NAMALWA (cell line): Measurements from ENCODE around the gene CADM1.

Experiments used
- DNase-seq: peaks from one replicate; pipeline ENCODE4 v3.0.0-alpha.2; 2015; ENCODE audit warnings: low spot score

The CADM1 gene

GRCh38 chr11:115515647-115516395, 11.6 kb upstream of the CADM1 start:
- no peak for DNase-seq

- no peak for DNase-seq
These were observed 2.9 kb upstream of the CADM1 start for GRCh38 chr11:115506954-115507675.

DNA sequence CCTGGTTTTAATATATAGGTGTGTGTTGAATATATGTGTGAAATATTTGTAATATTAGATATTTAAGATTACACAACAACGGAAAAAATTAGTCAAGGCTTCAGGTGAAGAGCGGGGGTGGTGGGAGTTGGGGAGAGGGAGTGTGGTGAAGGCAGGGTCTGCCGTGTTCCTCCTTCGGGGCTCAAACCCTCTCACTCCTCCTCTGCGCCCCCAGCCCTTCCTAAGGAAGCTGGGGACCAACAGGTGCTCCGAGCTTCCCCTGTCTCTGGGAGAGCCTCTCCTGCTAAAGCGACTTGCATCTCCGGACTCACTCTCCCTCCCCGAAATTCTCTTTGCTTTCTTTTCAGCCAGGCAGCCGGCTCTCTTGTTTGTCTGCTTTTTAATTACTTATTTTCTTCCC, 960 bp upstream of the CADM1 start:
- DNase-seq: no peak

DNA sequence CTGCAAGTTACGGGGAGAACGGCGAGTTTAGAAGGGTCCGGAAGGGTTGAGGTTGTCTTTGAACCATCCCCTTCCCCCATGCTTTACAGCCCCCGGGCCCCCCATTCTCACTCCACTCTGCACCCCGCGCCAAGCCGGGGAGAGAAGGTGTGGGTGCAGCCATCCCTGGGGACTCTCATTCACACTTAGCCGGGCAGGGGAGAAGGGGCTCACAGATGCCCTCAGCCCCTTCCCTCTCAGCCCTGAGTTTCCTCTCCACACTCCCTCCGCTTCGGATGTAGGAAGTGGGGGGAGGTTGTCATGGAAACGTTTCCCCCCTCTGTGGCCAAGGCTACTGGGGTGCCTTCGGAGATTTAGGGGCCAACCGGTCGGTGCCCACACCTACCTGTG, 334 bp downstream of the CADM1 start:
- DNase-seq: no peak

DNA sequence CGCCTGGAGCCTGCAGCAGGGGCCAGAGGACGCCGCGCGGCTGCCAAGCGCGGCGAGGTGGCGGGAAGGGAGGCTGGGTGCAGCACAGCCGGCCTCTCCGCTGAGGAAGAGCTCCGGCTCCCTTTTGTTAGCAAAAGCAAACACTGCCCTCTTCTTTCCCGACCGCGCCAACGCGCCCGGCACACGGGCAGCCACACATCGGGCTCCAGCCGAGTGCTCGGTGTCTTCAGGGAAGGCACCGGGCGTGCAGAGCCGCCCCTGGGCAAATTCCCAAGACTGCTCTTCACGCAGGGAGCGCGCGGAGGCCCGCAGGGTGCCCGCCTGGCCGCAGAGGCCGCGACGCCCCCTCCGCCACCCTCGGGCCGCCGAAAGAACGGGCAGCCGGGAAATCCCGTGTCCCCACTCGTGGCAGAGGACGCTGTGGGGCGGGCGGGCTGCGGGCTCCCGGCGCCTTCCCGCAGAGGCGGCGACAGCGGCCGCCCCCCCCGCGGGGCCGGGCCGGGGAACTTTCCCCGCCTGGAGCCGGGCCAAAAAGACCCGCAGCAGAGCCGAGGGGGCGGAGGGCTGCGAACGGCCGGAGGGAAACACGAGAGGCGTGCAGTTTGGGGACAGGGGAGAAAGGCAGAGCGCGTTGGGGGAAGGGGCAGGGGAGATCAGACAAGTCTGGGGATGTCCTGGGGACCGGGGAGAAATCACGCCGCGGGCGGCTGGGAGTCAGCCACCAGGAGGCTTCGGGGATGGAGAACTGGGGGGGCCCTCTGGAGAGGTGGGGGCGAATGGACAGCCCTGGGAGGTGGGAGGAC, 931 bp downstream of the CADM1 start:
- DNase-seq: peak; percentile 45

DNA sequence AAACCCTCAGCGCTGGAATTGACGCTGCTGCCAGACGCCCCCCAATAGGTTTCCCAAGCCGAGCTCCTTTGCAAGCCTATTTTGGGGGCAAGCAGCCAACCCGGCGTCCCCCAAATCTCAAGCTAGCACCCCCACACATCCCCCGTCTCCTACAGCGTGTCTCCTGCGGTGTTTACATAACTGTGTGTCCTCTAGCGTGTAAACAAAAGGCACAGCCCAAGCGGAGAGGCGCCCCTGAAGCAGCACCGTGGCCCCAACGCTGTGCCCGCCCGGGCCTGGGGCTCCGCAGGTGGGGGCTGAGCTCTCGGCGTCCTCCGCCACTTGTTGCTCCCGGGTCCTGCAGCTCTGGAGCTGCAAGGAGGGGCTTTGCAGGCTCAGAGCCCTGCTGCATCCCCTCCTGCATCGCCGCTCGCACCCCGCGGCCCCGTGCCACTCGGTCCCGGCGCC, 1.6 kb downstream of the CADM1 start:
- DNase-seq: no peak

DNA sequence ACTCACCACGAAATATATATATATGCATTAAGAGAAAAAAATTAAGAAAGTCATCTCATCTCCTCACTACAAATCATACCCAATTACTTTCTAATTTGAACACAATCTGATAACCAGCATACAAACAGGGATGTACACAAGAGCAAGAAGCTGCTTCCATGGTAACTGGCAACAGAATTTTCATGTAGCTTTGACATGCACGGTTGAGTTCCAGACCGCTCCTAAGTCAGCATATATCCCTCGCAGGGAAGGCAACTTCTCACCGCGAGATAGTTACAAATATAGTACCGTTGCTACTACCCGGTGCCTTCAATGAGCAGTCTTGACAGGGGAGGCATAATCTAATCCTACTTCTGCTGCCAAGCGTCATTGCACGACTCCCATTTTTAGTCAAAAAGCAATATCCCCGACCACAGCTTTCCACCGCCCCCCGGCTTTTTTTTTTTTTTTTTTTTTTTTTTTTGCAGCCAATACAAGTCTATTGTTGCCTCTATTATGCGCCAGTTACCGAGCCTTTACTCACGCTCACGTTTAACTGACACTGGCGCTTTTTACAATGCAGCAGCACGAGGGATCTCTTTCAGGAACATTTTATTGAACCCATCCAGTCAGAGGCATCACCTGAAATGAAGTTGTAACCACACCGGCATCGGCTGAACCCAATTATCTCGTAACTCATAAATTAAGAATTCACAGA, 2.2 kb downstream of the CADM1 start:
- peak; percentile 45 for DNase-seq

DNA sequence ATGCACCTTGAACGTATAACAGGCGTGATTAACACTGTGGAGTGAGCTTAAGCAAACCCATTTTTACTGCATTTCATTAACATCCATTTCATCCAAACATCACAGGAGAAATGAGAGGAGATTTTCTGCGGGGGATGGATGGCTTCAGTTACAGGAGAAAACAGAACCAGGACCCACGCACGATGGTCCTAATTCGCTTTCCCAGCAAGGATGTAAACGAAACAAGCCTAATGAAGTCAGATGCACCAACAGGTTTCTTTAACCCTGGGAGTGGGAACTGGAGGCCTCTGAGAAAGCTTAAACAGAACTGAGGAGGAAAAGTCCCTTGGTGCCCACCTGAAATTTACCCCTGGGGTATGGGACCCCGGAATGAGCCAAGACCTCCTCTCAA, 2.7 kb downstream of the CADM1 start:
- DNase-seq: no peak

GRCh38 chr11:115500547-115501501, 3.4 kb downstream of the CADM1 start:
- peak; percentile 13 for DNase-seq

DNA sequence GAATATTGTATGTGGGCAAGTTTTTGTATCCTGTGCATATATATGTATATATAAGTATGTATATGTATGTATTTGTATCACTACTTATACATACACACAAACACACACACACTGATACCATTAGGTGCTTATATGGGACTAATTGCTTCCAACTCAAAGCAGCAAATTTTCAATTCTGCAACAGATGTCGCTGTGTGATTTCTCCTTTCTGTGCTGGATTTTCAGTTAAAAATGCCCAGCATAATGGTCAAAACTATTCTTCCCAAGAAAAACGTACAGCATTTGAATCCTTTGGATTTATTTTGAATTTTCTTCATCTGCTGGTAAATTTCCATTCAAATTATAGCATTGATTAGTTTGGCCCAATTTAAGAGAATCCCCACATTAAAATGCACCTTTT, 4.3 kb downstream of the CADM1 start:
- DNase-seq: no peak

DNA sequence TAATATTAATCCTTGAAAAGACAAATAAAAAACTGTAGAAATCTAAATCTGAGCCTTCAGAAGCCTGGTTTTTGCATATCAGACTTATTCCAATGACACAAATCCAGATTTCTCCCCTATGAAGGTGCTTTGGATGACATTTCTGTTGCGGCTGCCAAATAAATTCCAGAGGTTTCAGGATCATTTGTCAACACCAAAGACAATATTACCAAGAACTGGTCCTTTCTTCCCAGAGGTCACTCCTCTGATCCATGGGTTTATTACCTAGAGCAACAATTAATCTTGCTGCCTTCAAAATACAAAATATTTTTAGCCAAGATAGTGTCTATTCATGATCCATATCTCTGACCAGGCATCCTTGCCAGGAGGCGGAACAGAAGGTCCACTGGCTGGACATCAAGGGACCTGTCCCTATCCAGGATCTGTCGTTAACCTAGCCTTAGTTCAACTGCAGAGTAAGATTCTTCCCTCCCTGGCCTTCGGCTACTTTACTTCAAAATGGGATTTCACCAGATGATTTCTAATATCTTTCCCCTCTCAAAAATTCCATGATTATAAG, 4.9 kb downstream of the CADM1 start:
- DNase-seq: no peak

DNA sequence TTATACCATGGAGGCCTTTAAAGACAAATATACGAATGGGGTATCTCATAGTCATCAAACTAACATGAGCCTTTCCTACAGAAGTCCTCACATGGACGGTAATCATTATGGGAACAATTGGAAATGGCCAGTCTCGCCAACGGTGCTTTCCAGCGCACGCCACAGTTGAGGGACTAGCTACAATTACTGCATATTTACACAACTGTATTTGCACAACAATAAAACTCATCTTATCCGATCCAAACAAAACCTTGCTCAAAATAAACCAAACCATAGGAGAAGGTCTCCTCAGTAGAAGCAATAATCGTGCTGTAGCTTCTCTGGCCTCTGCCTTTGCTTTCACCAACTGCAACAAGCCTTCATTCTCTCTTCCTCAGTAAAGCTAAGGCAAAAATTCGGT, 5.9 kb downstream of the CADM1 start:
- no peak for DNase-seq

- DNase-seq: peak; percentile 10
These were observed 6.9 kb downstream of the CADM1 start for GRCh38 chr11:115497303-115497702.

- no peak for DNase-seq
These were observed 7.3 kb downstream of the CADM1 start for GRCh38 chr11:115496892-115497291.

- no peak for DNase-seq
These were observed 10.3 kb downstream of the CADM1 start for GRCh38 chr11:115493905-115494304.

DNA sequence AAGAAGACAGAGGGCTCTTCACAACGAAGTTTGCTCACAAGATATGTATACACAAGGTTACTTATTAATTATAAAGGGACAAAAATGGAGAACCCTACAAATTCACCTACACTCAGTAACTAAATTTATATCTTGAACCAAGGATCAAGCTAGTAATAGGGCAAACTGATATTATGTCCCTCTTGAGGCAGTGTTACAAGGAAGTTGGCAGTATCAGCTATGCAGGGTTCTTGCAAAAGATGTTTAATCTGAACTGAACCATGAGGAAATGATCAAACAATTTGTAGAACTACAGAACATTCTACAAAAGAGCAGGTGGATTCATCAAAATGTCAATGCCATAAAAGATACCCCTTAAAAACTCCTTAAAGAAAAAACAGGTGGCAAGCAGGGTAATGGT, 10.7 kb downstream of the CADM1 start:
- DNase-seq: no peak

- DNase-seq: no peak
These were observed 14.7 kb downstream of the CADM1 start for GRCh38 chr11:115489466-115489865.

DNA sequence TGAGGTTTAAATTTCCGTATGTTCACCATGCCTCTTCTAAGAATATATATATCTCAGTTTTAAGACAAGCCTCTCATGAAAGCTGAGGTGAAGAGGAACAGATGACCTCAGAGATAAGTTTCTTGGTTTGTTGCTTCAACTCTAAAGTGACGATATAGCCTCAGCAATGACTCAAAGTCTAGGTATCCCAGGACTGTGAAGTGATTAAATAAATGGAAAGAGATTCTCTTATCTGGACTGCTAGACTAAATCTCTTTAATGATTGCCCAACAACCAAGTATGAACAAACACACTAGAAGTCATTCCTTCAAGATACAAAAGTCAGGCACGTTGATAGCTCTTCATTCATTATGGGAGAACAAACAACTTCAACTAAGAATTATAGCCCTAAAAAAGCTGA, 15.3 kb downstream of the CADM1 start:
- DNase-seq: no peak

DNA sequence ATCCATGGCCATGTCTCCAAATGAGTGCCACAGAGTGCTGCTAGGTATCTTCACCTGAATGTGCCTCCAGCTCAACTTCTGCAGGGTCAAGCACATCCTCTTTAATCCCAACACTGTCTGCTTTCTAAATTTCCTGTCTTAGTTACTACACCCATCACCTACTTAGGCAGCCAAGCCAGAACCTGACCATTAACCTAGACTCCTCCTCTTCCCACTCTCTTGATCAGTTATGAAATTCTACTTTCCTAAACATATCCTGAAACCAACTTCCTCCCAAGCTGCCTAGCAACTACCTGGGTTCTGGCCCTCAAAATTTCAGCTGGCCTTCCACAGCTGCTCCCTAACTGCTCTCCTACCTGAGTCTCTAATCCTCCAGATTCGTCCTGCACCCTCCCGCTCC, 22.7 kb downstream of the CADM1 start:
- DNase-seq: no peak

DNA sequence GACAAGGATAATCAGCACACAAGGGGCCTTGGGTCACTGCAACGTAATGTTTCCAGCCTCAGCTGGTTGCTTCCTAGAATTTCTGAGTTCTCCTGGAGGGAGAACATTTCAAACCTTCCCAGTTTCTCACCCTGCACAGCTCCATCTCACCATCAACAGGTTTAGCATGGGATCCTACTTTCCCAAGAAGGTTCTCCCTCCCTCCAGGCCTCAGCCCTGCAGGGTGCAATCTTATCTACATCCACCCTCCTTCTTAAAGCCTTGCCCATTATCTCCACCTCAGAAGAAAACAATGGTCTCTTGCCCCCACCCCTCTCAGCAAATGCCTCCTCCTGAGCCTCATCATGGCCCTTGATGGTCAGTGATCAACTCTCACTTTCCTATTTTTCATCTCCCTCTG, 23.6 kb downstream of the CADM1 start:
- DNase-seq: no peak

GRCh38 chr11:115477410-115477809, 26.8 kb downstream of the CADM1 start:
- DNase-seq: no peak
